Activated naive CD8-positive, alpha-beta T cell treated with anti-CD3 and anti-CD28 coated beads, Interleukin-2, amount 50 U/mL, for 24 hours (primary cell): ENCODE measurements around the gene TAL1.

ENCODE experiments used
- ATAC-seq: fragments of 150-1000 bp; cut with Tn5 transposase; one replicate; pipeline ENCODE4 v1.10.0; 2021
- DNase-seq: peaks from one replicate; pipeline ENCODE4 v3.0.0; 2021
- H3K27ac Mint-ChIP-seq: one replicate; pipeline ENCODE4 v1.8.0; 2021; ENCODE audit warnings: mild to moderate bottlenecking, mixed read lengths
- H3K27me3 Mint-ChIP-seq: one replicate; pipeline ENCODE4 v1.8.0; 2021; ENCODE audit warnings: mixed read lengths
- H3K36me3 Mint-ChIP-seq: one replicate; pipeline ENCODE4 v1.8.0; 2021; ENCODE audit warnings: low read depth, mixed read lengths
- H3K4me1 Mint-ChIP-seq: one replicate; pipeline ENCODE4 v1.8.0; 2021; ENCODE audit warnings: mixed read lengths
- H3K4me3 Mint-ChIP-seq: one replicate; pipeline ENCODE4 v1.8.0; 2021; ENCODE audit warnings: mild to moderate bottlenecking, moderate library complexity, mixed read lengths
- H3K9me3 Mint-ChIP-seq: one replicate; pipeline ENCODE4 v1.8.0; 2021; ENCODE audit warnings: mixed read lengths

The TAL1 gene

GRCh38 chr1:47190509-47190855 lies 41.5 kb downstream of the TAL1 start:
- H3K4me1 Mint-ChIP-seq: no peaks in the 10 kb centered on the region
- no peak for ATAC-seq
- H3K9me3 Mint-ChIP-seq: no peaks in the 10 kb centered on the region
- H3K36me3 Mint-ChIP-seq: no peaks in the 10 kb centered on the region
- peaks cover 6% of the 10 kb centered on the region for H3K27me3 Mint-ChIP-seq
- no peak overlapping the region for H3K27ac Mint-ChIP-seq
- no peak overlapping the region for H3K4me3 Mint-ChIP-seq
- no peak for DNase-seq

DNA sequence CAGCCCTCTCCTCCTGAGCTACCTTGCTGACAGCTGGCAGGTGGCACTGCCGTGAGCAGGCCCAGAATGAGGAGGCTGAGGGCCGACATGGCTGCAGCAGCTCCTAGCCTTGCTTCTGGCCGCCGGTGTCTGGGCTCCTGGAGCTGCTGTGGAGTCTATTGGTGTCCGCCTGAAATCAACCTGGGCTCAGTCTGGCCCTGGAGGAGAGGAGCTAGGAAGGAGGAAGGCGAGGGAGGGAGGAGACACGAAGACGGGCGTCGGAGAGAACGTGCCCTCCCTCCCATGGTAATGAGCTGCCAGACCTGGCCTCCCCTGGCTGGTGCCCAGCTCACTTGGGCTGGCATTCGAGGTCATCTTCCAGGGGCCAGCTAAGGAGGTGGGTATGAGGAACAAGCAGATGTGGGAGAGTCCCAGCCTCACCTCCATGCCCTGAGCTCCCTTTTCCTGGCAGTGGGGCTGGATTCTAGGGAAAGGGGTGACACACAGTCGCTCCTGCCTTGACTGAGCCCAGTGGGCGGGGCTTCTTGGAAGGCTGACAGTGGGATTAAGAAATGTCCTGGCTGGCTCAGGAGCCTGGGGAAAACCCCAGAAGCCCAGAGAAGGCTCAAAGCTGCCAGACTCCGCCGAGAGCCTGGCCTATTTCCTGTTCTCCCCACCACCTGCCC lies 42.0 kb downstream of the TAL1 start, which contains the start of gene PDZK1IP1:
TSS of gene PDZK1IP1 (minus strand) at position 193 of the 665 bp plus-strand sequence. CDS start at position 89, 104 bp downstream.
- H3K36me3 Mint-ChIP-seq: no peaks in the 10 kb centered on the region
- H3K9me3 Mint-ChIP-seq: no peaks in the 10 kb centered on the region
- H3K4me3 Mint-ChIP-seq: no peak within 1 kb of the TSS
- DNase-seq (no peak), ATAC-seq (no peak)
- no peaks in the 10 kb centered on the region for H3K4me1 Mint-ChIP-seq
- no peak within 1 kb of the TSS for H3K27ac Mint-ChIP-seq
- H3K27me3 Mint-ChIP-seq: peaks cover 6% of the 10 kb centered on the region

DNA sequence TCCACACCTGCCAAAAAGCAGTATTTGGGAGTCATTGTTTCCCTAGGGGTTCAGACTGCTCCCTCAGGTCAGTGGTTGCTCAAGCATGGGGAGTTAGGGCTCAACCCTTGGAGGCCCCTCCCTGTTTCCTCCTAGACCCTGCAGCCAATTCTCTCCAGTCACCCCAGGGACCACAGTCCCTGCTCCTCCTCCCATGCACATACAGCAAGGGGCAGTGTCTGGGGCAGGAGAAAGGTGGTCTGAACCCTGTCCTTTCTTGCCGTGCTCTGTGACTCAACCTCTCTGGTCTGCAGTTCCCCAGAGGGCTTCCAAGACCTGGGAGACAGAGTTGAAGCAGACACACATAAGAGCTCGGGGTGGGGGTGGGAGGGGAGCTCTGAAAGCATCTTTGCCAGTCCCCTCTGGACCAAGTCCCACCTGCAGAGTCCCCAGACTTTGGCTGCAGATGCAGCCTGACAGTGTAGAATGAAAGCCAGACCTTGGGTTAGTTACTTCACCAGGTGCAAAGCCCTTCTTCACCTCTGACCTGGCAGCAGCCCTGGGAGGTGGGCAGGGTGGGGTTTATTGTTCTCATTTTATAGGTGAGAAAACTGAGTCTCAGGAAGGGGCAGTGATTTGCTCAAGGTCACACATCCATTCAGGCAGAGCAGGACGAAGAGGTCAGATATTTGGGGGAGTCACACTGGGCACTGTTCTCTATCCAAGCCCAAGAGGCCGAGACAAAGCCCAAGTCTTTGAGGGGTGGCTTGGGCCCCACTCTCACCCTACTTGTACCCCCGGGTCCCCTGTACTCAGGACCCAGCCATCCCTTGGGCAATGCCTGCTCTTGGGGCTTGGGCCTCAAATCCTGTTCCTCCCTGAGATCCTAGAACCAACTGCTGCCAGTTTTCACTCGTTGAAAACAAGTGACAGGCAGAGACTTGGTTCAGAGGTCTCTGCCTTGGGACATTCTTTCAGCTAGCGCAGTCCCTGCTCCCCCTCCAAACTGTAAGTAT lies 42.9 kb downstream of the TAL1 start:
- ATAC-seq: no peak
- Mint-ChIP-seq H3K27ac (no peak overlapping the region), H3K27me3 (peaks cover 6% of the 10 kb centered on the region), H3K4me3 (no peak overlapping the region), H3K4me1 (no peaks in the 10 kb centered on the region), H3K36me3 (no peaks in the 10 kb centered on the region), H3K9me3 (no peaks in the 10 kb centered on the region)
- no peak for DNase-seq

DNA sequence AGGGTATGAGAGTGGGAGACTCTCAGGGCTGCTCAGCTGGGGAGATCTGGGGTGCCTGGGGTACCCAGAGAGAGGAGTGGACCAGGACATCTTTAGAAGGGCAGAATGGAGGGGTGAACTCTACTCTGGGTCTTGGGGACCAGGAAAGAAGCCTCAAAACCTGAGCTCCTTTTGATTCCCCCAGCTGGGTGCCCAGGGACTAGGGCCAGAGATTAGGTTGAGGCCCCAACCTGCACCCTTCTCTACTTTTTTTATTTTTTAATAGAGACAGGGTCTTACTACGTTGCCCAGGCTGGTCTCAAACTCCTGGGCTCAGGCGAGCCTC lies 44.1 kb downstream of the TAL1 start:
- Mint-ChIP-seq H3K27me3 (peaks cover 5% of the 10 kb centered on the region), H3K9me3 (no peaks in the 10 kb centered on the region), H3K27ac (no peak overlapping the region), H3K4me1 (no peaks in the 10 kb centered on the region), H3K36me3 (no peaks in the 10 kb centered on the region), H3K4me3 (no peak overlapping the region)
- no peak for DNase-seq
- no peak for ATAC-seq

GRCh38 chr1:47187231-47187925 lies 44.6 kb downstream of the TAL1 start:
- no peak for ATAC-seq
- no peak overlapping the region for H3K4me3 Mint-ChIP-seq
- peaks cover 3% of the 10 kb centered on the region for H3K27me3 Mint-ChIP-seq
- no peaks in the 10 kb centered on the region for H3K9me3 Mint-ChIP-seq
- DNase-seq: no peak
- H3K27ac Mint-ChIP-seq: no peak overlapping the region
- no peaks in the 10 kb centered on the region for H3K4me1 Mint-ChIP-seq
- H3K36me3 Mint-ChIP-seq: no peaks in the 10 kb centered on the region

DNA sequence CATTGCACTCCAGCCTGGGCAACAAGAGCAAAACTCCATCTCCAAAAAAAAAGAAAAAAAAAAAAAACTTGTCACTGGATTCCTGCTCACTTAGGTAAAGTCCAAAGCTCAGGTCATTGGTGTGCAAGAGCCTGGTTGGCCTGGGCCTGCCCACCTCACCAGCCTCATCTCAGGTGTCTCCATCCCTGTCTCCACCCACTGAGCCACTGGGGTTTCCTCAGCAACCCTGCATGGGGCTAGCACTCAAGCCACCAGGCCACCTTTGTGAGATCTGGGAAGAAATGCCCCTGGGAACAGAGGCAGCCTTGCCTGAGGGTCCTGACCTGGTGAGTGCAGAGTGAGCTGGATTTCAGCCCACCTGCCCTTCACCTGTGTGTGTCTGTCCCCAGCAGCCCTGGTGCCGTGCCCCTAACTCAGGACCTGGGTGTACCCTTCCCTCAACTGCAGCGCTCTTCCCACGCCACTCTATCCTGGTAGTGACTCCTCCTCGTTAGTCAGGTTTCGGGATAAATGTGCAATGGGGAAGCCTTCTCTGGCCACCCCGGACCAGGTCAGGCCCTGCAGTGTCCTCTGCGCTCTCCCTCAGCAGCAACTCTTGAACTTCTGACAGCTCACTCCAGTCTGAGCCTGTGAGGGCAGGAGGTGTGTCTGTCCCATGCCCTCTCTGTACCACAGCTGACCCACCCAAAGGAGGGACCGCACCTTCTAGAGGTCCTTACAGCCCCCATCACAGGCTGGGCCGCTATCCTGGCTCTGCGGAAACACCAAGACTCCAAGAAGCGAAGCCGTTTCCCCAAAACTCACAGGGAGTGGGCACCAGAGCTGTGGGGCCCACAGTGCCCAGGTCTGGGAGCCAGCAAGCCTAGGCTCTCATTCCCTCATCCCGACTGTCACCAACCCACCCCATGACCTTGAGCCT lies 45.5 kb downstream of the TAL1 start:
- H3K27me3 Mint-ChIP-seq: peaks cover 10% of the 10 kb centered on the region
- no peaks in the 10 kb centered on the region for H3K36me3 Mint-ChIP-seq
- H3K27ac Mint-ChIP-seq: no peak overlapping the region
- no peak overlapping the region for H3K4me3 Mint-ChIP-seq
- H3K9me3 Mint-ChIP-seq: no peaks in the 10 kb centered on the region
- H3K4me1 Mint-ChIP-seq: no peaks in the 10 kb centered on the region
- DNase-seq: no peak
- ATAC-seq: no peak

DNA sequence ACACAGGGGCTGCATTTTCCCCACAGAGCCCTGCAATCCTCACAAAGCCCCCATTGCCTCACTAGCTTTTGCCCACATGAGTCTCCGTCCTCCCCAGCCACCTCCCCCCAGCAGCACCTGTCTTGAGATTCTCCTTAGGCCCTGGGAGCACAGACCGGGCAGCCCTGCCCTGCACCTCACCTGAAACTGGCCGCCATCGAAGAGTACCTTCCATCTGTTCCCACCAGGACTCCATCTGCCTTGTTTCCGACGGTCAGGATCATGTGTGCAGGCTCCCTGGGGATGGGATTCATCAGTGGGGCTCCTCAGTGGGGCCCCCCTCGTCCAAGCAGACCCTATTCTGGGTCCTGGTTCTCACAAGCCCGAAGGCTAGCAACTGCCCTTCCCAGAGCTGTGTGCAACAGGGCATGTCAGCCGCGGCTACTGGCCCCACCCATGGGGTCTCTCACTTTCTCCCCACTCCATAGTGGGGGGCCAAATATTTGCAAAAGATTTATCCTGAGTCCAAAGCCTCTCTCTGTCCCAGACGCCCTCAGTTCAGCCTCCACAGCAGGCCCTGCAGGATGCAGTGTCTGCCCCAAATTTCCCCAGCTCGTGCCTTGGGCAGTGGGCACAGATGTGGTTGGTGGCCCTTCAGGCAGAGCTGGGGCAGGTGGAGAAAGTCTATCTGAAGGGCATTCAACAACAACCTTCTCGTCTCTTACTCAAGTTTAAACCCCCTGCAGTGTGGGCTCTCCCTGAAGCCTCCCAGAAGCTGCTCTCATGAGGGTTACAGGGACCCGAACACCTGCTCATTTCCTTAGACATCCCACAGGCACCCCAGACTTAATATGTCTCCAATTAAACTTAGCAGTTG lies 47.0 kb downstream of the TAL1 start:
- Mint-ChIP-seq H3K27ac (no peak overlapping the region), H3K4me3 (no peak overlapping the region), H3K36me3 (no peaks in the 10 kb centered on the region), H3K27me3 (peaks cover 22% of the 10 kb centered on the region), H3K4me1 (no peaks in the 10 kb centered on the region), H3K9me3 (no peaks in the 10 kb centered on the region)
- ATAC-seq (no peak), DNase-seq (no peak)

DNA sequence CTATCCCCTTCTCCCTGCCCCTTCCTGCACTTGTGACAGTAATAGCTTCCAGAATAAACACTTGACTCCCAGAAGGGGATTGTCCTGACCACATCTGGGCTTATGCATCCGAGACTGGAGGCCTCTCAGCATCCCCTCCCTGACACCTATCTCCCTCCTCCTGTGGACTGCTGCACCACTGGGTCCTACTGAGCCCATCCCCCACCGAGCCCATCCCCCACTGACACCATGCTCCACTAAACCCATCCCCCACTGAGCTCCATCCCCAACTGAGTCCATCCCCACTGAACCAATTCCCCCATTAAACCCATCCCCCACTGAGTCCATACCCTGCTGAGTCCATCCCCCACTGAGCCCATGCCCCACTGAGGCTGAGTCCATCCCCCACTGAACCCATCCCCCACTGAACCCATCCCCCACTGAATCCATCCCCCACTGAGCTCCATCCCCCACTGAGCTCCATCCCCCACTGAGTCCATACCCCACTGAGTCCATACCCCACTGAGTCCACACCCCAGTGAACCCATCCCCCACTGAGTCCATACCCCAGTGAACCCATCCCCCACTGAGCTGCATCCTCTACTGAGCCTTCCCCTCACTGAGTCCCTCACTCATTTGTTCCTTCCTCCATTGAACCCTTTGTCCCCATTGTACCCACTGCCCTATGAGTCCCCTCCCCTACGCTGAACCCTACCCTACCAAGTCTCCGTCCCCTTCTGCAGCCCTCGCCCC lies 47.8 kb downstream of the TAL1 start:
- no peaks in the 10 kb centered on the region for H3K9me3 Mint-ChIP-seq
- peaks cover 2% of the 10 kb centered on the region for H3K4me1 Mint-ChIP-seq
- H3K27ac Mint-ChIP-seq: no peak overlapping the region
- DNase-seq (no peak), ATAC-seq (no peak)
- no peaks in the 10 kb centered on the region for H3K36me3 Mint-ChIP-seq
- H3K4me3 Mint-ChIP-seq: no peak overlapping the region
- peaks cover 26% of the 10 kb centered on the region for H3K27me3 Mint-ChIP-seq

- H3K4me1 Mint-ChIP-seq: peaks cover 6% of the 10 kb centered on the region
- no peak overlapping the region for H3K4me3 Mint-ChIP-seq
- no peaks in the 10 kb centered on the region for H3K9me3 Mint-ChIP-seq
- ATAC-seq (no peak), DNase-seq (no peak)
- peaks cover 31% of the 10 kb centered on the region for H3K27me3 Mint-ChIP-seq
- H3K36me3 Mint-ChIP-seq: no peaks in the 10 kb centered on the region
- H3K27ac Mint-ChIP-seq: no peak overlapping the region
Measured at GRCh38 chr1:47183308-47184089, 48.5 kb downstream of the TAL1 start.

- Mint-ChIP-seq H3K36me3 (no peaks in the 10 kb centered on the region), H3K9me3 (no peaks in the 10 kb centered on the region), H3K27me3 (peaks cover 33% of the 10 kb centered on the region), H3K4me1 (peaks cover 6% of the 10 kb centered on the region), H3K27ac (no peak overlapping the region), H3K4me3 (no peak overlapping the region)
- DNase-seq (no peak), ATAC-seq (no peak)
Measured at GRCh38 chr1:47182676-47183235, 49.3 kb downstream of the TAL1 start.

DNA sequence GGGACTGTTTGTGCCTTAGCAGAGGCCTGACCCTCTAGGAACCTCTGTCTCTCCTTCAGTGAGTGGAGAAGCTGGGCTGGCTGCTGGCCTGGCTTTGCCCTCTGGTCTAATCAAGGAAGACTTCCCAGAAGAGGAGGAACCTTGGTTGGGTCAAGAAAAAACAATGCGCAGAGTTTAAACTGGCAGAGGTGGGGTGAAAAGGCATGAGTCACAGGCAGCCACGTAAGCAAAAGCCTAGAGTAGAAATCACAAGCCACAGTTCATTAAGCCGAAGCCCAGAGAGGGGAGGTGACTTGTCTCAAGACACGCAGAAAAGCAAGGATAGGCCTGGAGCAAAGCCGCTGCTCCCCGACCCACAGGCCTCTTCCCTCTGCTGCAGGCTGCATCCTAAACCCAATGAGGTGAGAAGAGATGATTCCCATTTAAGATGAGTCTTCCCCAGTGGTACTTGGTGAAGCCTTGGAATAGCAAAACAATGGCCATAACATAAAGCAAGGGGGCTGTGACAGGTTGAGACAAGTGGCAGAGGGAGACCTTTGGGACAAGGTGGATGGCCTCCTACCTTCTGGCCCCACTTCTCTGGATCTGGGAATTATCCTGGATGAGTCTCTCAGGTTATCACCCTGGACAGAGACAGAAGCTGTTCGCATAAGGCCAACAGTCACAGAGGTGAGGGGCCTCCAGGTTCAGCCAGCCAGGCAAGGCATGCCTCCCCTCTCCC lies 49.9 kb downstream of the TAL1 start:
- Mint-ChIP-seq H3K4me3 (no peak overlapping the region), H3K36me3 (no peaks in the 10 kb centered on the region), H3K4me1 (peaks cover 6% of the 10 kb centered on the region), H3K27ac (no peak overlapping the region), H3K27me3 (peaks cover 36% of the 10 kb centered on the region), H3K9me3 (no peaks in the 10 kb centered on the region)
- DNase-seq (no peak), ATAC-seq (no peak)
